AG04449 (cell line): Measurements from ENCODE around the gene UQCC3.

Experiments used
- CTCF ChIA-PET: fragments of 350-600 bp; formaldehyde crosslinking; extraction: SDS; loops from one replicate; lab custom pipeline; 2021; ENCODE audit warnings: antibody characterized with exemption; lab: Yijun Ruan, JAX
- POLR2A ChIA-PET: fragments of 400-600, 350-600 bp; formaldehyde crosslinking; extraction: SDS; loops from one replicate; lab custom pipeline; 2020; ENCODE audit warnings: antibody characterized with exemption, inconsistent platforms; lab: Yijun Ruan, JAX
- DNase-seq: peaks from one replicate; pipeline ENCODE4 v3.0.0-alpha.2; 2010; ENCODE audit warnings: low read depth, low spot score
- H3K4me3 ChIP-seq: 2 replicates; pipeline ENCODE4 v1.5.1; 2011; ENCODE audit warnings: low read depth, mild to moderate bottlenecking, control low read depth, low read length
- TF ChIP-seq, protein P1 (sequence below): IDR thresholded peaks from one replicate; pipeline ENCODE4 v1.5.1; 2011; ENCODE audit warnings: mild to moderate bottlenecking, moderate library complexity, low read length, control low read depth, inconsistent platforms; ENCODE audit not compliant: insufficient read depth; ENCODE audit errors: missing control alignments

The UQCC3 gene

DNA sequence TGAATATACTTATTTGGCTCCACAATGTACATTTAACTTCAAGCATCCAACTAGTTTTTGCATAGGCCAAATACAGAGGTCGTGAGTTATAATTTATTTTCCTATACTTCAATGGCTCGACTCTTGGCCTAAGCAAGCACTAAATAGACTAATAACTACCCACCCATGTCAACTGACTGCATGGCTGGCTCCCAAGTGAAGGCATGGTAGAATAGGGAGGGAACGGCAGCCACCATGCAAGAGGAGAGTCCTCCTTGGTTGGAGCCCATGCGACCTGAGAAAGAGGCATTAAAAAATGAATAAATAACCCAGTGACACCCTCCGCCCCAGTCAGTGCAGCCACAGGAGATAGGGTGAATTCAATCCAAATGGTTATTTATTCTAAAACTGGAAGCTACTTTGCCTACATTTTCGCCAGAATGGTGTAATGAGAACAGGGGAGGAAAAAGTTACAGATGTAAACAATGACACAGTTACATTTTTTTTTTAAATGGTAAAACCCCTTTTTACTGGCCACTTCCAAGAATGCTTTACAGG is 40.9 kb downstream of the UQCC3 start:
- ChIA-PET CTCF (no interaction called here), POLR2A (no interaction called here)

DNA sequence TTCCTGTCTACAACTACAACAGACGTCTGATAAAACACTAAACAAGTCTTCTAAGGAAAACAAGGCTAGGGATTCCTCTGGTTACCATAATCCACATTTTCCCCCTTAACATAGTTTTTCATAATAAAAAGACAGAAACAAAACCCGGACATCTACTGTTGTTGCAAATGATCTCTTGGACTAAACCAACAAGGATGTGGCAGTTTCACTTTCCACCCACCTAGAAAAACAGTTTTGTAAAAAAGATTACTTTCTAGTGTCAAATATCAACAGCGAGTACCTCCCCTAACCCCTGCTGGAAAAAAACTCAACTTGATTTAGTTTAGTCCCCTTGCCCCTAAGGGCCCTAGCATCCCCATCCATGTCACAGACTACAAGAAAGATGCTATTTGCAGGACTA is 41.4 kb downstream of the UQCC3 start:
- POLR2A ChIA-PET = no interaction called here
- TF ChIP-seq, protein P1, sequence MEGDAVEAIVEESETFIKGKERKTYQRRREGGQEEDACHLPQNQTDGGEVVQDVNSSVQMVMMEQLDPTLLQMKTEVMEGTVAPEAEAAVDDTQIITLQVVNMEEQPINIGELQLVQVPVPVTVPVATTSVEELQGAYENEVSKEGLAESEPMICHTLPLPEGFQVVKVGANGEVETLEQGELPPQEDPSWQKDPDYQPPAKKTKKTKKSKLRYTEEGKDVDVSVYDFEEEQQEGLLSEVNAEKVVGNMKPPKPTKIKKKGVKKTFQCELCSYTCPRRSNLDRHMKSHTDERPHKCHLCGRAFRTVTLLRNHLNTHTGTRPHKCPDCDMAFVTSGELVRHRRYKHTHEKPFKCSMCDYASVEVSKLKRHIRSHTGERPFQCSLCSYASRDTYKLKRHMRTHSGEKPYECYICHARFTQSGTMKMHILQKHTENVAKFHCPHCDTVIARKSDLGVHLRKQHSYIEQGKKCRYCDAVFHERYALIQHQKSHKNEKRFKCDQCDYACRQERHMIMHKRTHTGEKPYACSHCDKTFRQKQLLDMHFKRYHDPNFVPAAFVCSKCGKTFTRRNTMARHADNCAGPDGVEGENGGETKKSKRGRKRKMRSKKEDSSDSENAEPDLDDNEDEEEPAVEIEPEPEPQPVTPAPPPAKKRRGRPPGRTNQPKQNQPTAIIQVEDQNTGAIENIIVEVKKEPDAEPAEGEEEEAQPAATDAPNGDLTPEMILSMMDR = no peak
- CTCF ChIA-PET = no interaction called here
- H3K4me3 ChIP-seq = no peak overlapping the region
- no peak for DNase-seq

More for the DNA sequence above, 40.9 kb downstream of the UQCC3 start:
- DNase-seq = no peak
- no peak overlapping the region for H3K4me3 ChIP-seq
- TF ChIP-seq, protein P1 = no peak

DNA sequence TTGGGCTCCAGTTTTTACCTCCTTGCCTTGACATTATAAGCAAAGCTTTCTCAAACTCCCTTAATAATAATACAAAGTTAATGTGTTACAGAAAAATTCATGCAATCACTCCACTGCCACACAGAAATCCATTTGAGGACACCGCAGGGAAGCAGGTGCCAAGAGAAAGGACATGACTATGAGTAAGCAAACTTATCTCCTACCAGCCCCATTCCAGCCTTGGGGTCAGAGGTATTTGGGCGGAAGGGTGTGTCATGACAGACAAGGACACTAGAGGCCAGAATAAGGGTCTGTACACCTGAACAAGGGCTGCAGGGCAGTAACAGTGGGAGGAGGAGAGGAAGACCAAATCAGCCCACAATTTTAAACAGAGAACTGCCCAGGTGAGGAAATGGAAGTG is 41.9 kb downstream of the UQCC3 start:
- H3K4me3 ChIP-seq = no peak overlapping the region
- TF ChIP-seq, protein P1 = no peak
- CTCF ChIA-PET = no interaction called here
- POLR2A ChIA-PET = no interaction called here
- no peak for DNase-seq

DNA sequence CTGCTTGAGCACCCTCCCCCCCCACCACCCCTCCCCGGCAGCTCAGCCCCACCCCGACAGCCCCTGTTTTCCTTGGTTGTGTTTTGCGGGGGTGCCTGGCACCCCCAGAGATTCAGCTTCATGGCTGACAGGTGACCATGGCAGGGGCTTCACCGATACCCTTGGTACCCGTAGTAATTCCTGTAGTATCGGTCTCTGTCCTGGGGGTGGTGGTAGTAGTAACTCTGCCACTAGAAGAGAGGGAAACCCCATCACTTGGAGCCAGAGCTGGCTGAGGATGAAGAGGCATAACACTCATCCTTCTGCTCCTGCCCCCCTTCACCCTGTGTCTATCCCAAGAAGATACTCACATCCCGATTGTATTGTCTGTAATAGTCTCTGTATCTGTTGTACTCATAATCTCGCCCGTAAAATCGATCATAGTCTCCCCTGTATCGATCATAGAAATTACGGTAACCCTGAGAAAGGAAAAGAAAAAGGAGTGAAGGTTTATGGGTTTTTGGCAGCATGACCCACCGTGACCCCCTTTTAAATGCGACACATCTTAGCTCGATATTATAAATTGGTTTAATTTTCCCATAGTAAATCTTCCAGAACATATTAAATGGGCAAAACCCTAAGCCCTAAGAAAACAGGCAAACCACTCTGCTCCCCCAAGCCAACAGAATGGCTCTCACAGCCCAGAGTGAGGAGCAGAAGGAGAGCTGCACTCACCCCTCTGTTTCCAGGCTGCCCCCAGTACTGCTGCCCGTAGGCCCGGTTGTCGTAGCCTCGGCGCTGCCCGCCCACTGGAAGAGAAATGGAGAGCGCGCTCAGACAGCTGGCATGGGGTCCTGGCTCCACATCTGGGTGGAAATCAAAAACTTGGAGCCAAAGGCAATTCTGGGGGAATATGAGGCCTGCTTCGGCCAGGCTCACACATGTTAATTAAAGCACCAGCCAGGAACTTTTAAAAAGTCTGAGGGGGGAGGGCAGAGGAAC is 44.0 kb downstream of the UQCC3 start:
- CTCF ChIA-PET = interaction anchor here (0.9 to 1.5 kb wide), 6 partner anchors 9 to 336 kb away, joined by 3 to 5 read pairs (median 3); partner anchors contain the start of gene TMEM179B
- POLR2A ChIA-PET = interaction anchor here (1.6 kb wide), 1 partner anchor 126 kb away, joined by 5 read pairs; no protein-coding TSS in a partner anchor
- no peak for DNase-seq
- H3K4me3 ChIP-seq = no peak overlapping the region
- TF ChIP-seq, protein P1 = no peak

DNA sequence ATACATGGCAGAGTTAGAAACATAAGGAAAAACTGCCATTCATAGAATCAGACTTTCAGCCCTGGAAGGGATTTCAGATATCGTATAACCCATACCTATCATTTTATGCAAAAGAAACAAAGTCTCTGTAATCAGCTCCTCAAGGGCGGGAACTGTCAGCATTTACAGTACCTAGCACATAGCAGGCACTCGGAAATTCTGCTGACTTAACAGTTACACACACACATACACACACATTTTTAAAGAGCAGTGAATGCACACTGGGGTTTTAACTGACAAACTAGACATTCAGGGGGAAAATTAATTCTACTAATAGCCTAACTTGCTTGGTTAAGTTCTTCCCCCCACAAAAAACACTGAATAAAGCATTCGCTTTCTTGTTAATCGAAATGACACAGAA is 44.7 kb downstream of the UQCC3 start:
- ChIA-PET CTCF (interaction anchor here (0.9 to 1.5 kb wide), 7 partner anchors 8 to 336 kb away, joined by 3 to 5 read pairs (median 3); partner anchors contain the start of gene TMEM179B), POLR2A (no interaction called here)
- H3K4me3 ChIP-seq = no peak overlapping the region
- no peak for DNase-seq
- TF ChIP-seq, protein P1 = no peak

DNA sequence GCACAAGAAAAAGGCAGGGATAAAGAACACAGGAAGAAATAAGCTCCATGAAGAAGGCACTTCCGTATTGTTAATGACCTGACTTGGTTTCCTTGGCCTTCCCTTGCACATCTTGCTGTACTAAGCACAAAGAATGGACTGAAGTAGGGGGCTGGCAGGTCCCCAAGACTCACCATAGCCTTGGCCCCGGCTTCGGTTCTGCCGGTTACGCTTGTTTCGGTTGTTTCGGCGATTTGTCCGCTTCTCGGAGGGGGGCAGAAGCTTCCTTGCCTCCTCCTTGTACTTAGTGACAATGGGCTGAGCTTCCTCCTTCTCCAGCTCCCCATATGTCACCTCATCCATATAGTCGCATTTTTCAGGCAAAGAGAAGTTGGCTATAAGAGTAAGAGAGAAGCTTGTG is 45.3 kb downstream of the UQCC3 start:
- ChIA-PET POLR2A (interaction anchor here (1.4 kb wide), 1 partner anchor 11 kb away, joined by 7 read pairs; the partner anchor contains the start of genes HNRNPUL2 and TTC9C), CTCF (interaction anchor here (1.0 to 1.5 kb wide), 4 partner anchors 9 to 337 kb away, joined by 3 to 5 read pairs (median 3); partner anchors contain the start of gene TMEM179B)
- H3K4me3 ChIP-seq = no peak overlapping the region
- DNase-seq = no peak
- TF ChIP-seq, protein P1 = no peak
